MG63 (cell line): ENCODE measurements around the gene IGF2BP2. TPM values are rescaled to one million over a fixed set of nuclear protein-coding genes. Genes with fewer than 3 reads are reported as not detected.
"Not testable (repeated sequence)": the region's sequence is repeated elsewhere in the genome, so short reads cannot be mapped to it uniquely, and the experiment has no call there.

Source experiments
- DNase-seq: peaks from one replicate; pipeline ENCODE4 v3.0.0-alpha.2; 2020
- H3K27me3 ChIP-seq: fragments of 250-450 bp; sonication (Bioruptor Pico); 2 replicates; pipeline ENCODE4 v1.5.1; 2020; ENCODE audit warnings: mild to moderate bottlenecking, moderate library complexity
- H3K36me3 ChIP-seq: fragments of 250-450 bp; sonication (Bioruptor Pico); 2 replicates; pipeline ENCODE4 v1.5.1; 2020; ENCODE audit warnings: mild to moderate bottlenecking, moderate library complexity
- H3K4me3 ChIP-seq: fragments of 250-450 bp; sonication (Bioruptor Pico); 2 replicates; pipeline ENCODE4 v1.5.1; 2020; ENCODE audit warnings: mild to moderate bottlenecking, moderate library complexity
- H3K9me3 ChIP-seq: fragments of 250-450 bp; sonication (Bioruptor Pico); 2 replicates; pipeline ENCODE4 v1.5.1; 2020; ENCODE audit warnings: mild to moderate bottlenecking, moderate library complexity
- total RNA-seq: library from RNA; depleted of rRNA; stranded (reverse); fragments of >200 nt; shearing (Covaris generic); gene quantifications from 2 replicates; pipeline ENCODE4 v1.2.3, GENCODE V29; 2014; ENCODE audit warnings: low replicate concordance

Gene IGF2BP2
- total RNA-seq, 1 experiment from 2014 or later: 49.3 TPM

DNA sequence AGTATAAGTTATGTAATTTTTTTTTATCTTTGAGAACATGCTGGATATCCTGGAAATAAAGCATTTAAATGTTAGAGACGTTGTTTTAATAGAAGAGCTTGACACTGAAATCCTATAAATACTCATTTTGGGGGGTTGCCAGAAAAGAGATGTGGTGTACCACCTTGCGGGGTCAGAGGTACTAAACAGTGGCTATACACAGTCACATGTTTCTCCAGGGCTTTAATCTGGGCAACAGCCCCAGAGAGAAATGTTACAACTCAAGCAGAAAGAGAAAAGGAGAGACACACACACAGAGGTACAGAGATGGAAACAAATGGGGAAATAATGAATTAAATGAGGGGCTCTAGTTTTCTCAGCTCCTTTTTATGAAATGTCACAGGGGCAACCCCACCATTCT, 124.9 kb downstream of the IGF2BP2 start:
- H3K36me3 ChIP-seq: peaks cover 11% of the 10 kb centered on the region

DNA sequence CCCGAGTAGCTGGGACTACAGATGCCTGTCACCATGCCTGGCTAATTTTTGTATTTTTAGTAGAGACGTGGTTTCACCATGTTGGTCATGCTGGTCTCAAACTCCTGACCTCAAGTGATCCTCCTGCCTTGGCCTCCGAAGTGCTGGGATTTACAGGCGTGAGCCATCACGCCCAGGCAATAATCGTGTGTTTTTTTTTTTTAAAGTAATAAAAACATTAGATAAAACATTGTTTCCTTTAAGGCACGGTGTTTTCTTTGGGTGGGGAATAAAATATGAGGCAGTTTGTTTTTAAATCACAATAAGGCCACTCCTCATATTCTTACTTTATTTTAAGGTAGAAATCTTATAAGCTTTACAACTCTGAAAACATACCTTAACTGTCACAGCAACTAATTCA, 127.6 kb downstream of the IGF2BP2 start:
- H3K9me3 ChIP-seq, H3K27me3 ChIP-seq, DNase-seq, H3K4me3 ChIP-seq: not testable (repeated sequence)
- peaks cover 17% of the 10 kb centered on the region for H3K36me3 ChIP-seq

More for the DNA sequence above, 124.9 kb downstream of the IGF2BP2 start:
- Histone ChIP-seq H3K4me3 (no peak overlapping the region), H3K9me3 (no peaks in the 10 kb centered on the region), H3K27me3 (no peaks in the 10 kb centered on the region)
- DNase-seq: no peak

DNA sequence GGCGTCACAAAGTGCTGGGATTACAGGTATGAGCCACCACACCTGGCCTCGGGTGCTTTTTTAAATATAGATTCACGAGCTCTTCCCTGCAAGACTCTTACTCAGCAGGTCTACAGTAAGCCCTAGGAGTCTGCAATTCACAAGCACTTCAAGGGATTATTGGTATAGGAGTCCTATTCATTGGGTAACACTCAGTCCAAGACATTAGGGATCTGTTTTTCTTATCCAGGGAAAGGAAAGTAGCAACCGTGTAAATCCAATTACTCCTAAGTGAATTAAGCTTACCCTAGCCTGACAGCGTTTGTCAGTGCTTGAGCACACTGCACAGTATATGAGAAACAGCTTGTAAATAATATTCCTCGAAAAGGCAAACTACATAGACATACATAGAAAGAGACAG, 128.8 kb downstream of the IGF2BP2 start:
- Histone ChIP-seq H3K27me3 (no peaks in the 10 kb centered on the region), H3K9me3 (no peaks in the 10 kb centered on the region), H3K4me3 (no peak overlapping the region), H3K36me3 (peaks cover 23% of the 10 kb centered on the region)
- no peak for DNase-seq

- peaks cover 28% of the 10 kb centered on the region for H3K36me3 ChIP-seq
- no peaks in the 10 kb centered on the region for H3K9me3 ChIP-seq
- no peaks in the 10 kb centered on the region for H3K27me3 ChIP-seq
- no peak overlapping the region for H3K4me3 ChIP-seq
- DNase-seq: no peak
Measured at GRCh38 chr3:185693985-185694653, 130.7 kb downstream of the IGF2BP2 start.

GRCh38 chr3:185691622-185692021, 133.2 kb downstream of the IGF2BP2 start:
- H3K27me3 ChIP-seq: no peaks in the 10 kb centered on the region
- H3K9me3 ChIP-seq: no peaks in the 10 kb centered on the region
- H3K4me3 ChIP-seq: no peak overlapping the region
- peaks cover 49% of the 10 kb centered on the region for H3K36me3 ChIP-seq
- no peak for DNase-seq

DNA sequence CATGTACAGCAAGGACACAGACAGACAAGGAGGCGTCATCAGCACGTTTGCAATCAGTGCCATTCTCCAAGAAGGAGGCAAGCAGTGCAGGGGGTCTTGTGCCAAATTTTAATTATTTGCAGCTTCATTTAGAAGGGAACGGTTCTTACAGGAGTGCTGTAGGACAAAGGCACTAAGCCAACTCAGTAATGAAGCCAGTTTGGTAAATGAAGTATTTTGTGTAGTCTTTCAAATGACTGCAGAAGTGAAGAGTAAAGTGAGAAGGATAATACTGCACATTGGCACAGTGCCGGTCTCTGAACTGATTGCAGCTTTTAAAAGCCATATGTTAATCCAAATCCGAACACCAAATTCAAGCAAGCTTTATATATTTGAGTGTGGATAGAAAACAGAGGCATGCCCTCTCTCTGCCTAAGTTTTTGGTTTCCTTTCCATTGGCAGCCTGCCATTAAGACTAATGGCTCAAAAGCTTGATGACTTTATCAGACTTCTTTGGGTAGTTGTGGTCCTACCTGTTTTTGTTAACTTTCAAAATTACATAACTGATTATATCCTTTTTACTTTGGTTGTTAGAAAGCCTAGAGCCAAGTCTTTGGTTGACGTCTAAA, 137.5 kb downstream of the IGF2BP2 start:
- Histone ChIP-seq H3K4me3 (no peak overlapping the region), H3K9me3 (no peaks in the 10 kb centered on the region), H3K27me3 (no peaks in the 10 kb centered on the region), H3K36me3 (peaks cover 77% of the 10 kb centered on the region)
- DNase-seq: no peak

- no peak for DNase-seq
- H3K27me3 ChIP-seq: no peaks in the 10 kb centered on the region
- H3K36me3 ChIP-seq: peaks cover 86% of the 10 kb centered on the region
- no peaks in the 10 kb centered on the region for H3K9me3 ChIP-seq
- no peak overlapping the region for H3K4me3 ChIP-seq
Measured at GRCh38 chr3:185685231-185686035, 139.4 kb downstream of the IGF2BP2 start.

DNA sequence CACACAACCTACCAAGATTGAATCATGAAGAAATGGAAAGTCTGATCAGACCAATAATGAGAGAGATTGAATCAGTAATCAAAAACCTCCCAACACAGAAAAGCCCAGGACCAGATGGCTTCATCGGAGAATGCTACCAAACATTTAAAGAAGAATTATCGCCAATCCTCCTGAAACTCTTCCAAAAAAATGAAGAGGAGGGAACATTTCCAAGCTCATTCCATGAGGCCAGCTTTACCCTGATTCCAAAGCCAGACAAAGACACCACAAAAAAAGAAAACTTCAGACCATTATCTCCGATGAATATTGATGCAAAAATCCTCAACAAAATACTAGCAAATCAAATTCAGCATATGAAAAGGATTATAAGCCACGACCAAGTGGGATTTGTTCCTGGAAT, 144.6 kb downstream of the IGF2BP2 start:
- no peak overlapping the region for H3K4me3 ChIP-seq
- peaks cover 83% of the 10 kb centered on the region for H3K36me3 ChIP-seq
- peaks cover 4% of the 10 kb centered on the region; the same call in 1 of the 2 replicates for H3K9me3 ChIP-seq
- DNase-seq: no peak
- H3K27me3 ChIP-seq: no peaks in the 10 kb centered on the region

DNA sequence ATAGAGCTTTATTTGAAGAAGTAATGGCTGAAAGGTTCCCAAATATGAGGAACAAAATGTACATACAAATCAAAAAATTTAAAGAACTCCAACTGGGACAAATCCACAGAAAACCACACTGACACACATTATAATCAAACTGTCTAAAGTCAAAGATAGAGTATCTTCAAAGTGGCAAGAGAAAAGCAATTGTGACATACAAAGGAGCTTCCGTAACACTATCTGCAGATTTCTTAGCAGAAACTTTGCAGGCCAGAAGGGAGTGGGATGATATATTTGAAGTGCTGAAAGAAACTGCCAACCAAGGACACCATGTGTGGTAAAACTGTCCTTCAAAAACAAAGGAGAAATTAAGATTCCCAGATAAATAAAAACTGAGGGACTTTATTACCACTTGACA, 146.8 kb downstream of the IGF2BP2 start:
- peaks cover 83% of the 10 kb centered on the region for H3K36me3 ChIP-seq
- peaks cover 4% of the 10 kb centered on the region; the same call in 1 of the 2 replicates for H3K9me3 ChIP-seq
- no peak for DNase-seq
- no peaks in the 10 kb centered on the region for H3K27me3 ChIP-seq
- no peak overlapping the region for H3K4me3 ChIP-seq

GRCh38 chr3:185677146-185677829, 147.6 kb downstream of the IGF2BP2 start:
- Histone ChIP-seq H3K36me3 (peaks cover 80% of the 10 kb centered on the region), H3K9me3 (peaks cover 4% of the 10 kb centered on the region; the same call in 1 of the 2 replicates), H3K4me3 (no peak overlapping the region), H3K27me3 (no peaks in the 10 kb centered on the region)
- no peak for DNase-seq

GRCh38 chr3:185667574-185667973, 157.3 kb downstream of the IGF2BP2 start:
- H3K4me3 ChIP-seq: no peak overlapping the region
- no peaks in the 10 kb centered on the region for H3K27me3 ChIP-seq
- peaks cover 60% of the 10 kb centered on the region for H3K36me3 ChIP-seq
- H3K9me3 ChIP-seq: no peaks in the 10 kb centered on the region
- no peak for DNase-seq

DNA sequence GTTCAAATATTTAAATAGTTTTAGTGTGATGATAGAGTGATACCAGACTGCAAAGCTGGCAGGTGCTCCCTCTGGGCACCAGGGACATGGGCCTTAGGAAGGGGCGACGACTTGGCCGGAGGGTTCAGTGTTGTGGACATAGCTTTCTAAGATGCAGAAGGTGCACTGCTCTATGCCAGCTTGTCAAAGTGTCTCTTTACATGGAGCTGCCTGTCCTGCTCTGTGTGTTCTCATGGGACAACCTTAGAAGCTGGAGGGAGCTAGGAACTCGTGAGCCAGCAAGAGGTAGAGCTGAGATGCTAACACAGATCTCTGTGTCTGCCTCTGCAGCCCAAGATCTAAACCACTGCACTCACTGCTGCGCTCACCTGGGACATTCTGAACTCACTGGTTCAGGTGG, 160.9 kb downstream of the IGF2BP2 start:
- Histone ChIP-seq H3K36me3 (peaks cover 42% of the 10 kb centered on the region), H3K27me3 (no peaks in the 10 kb centered on the region), H3K9me3 (no peaks in the 10 kb centered on the region), H3K4me3 (no peak overlapping the region)
- DNase-seq: no peak

DNA sequence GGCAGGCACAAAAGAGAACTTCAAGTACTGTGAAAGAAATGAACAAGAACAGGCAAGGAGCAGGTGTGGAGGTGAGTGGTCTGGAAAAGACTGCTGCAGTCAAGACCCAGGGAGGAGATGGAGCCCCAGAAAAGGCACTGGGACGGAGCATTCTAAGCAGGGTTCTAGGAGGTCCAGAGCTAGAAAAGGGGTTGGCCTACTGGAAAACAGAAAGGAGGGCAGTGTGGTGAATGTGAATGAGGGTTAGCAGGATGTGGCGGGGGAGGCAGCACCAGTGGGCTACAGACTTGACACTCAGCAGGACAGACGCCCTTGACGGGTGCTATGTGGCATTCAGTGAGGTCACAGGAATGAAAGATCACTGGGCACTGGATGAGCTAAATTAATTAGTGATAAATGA, 163.1 kb downstream of the IGF2BP2 start:
- no peaks in the 10 kb centered on the region for H3K9me3 ChIP-seq
- H3K27me3 ChIP-seq: no peaks in the 10 kb centered on the region
- H3K4me3 ChIP-seq: no peak overlapping the region
- H3K36me3 ChIP-seq: peaks cover 39% of the 10 kb centered on the region
- DNase-seq: no peak

DNA sequence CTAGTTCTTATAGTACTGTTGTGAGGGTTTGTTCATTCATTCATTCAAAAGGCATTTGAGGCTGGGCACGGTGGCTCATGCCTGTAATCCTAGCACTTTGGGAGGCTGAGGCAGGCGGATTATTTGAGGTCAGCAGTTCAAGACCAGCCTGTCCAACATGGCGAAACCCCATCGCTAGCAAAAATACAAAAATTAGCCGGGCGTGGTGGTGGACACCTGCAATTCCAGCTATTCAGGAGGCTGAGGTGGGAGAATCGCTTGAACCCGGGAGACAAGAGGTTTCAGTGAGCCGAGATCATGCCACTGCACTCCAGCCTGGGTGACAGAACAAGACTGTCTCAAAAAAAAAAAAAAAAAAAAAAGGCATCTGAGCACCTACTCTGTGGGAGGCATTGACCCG, 163.5 kb downstream of the IGF2BP2 start:
- not testable (repeated sequence) for DNase-seq, H3K27me3 ChIP-seq, H3K4me3 ChIP-seq, H3K9me3 ChIP-seq
- H3K36me3 ChIP-seq: peaks cover 39% of the 10 kb centered on the region

DNA sequence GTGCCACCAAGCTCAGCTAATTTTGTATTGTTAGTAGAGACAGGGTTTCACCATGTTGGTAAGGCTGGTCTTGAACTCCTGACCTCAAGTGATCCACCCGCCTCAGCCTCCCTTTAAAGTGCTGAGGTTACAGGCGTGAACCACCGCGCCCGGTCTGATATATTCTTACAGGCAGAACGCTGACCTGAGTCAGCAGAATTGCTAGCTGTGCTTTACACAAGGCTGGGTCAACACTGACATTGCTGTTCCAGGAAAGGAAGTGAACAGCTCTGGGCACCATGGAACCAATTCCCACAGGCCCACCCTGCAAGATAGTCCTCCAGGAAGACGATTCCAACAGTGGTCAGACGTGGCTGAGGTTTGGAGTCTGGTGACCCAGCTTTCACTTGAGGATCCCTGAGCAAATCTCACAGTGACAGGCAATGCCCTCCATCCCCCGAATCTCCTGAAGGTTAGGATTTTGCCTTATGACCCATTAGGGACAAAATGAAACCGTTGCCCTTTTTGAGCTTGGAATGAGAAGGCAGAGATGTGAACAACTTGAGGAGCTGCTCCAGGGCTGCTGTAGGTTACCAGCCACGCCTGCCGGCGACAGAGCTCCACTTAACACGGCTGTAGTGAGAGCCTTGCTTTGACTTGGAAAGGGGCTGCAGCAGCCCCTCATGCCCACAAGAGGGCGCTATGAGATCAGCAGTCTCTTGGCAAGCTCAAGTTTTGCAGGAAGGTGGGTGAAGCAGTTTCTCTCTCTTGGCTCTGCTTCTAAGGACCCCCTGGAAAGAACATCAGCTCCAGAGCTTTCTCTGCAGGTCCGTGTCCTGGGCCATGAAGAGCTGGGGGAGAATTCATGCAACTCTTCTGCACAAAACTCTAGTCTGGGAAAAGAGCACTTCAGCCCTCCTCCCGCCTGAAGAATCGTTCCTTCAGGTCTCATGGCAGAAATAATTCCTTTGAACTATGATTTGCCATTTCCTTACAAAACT, 164.6 kb downstream of the IGF2BP2 start:
- H3K9me3 ChIP-seq: no peaks in the 10 kb centered on the region
- no peak overlapping the region for H3K4me3 ChIP-seq
- no peaks in the 10 kb centered on the region for H3K27me3 ChIP-seq
- peaks cover 48% of the 10 kb centered on the region for H3K36me3 ChIP-seq
- DNase-seq: peak; percentile 69

- Histone ChIP-seq H3K9me3 (no peaks in the 10 kb centered on the region), H3K27me3 (no peaks in the 10 kb centered on the region), H3K36me3 (peaks cover 52% of the 10 kb centered on the region), H3K4me3 (no peak overlapping the region)
- no peak for DNase-seq
Measured at GRCh38 chr3:185658943-185659342, 165.9 kb downstream of the IGF2BP2 start.
